ENCODE data around the gene PAM. TPM values are rescaled to one million over a fixed set of nuclear protein-coding genes. Genes with fewer than 3 reads are reported as not detected.

Gene PAM
- polyA plus RNA-seq, 1 donor (not counting 4 experiments of a cell fraction or from before 2014, with no cell fraction given), result 149 TPM

DNA sequence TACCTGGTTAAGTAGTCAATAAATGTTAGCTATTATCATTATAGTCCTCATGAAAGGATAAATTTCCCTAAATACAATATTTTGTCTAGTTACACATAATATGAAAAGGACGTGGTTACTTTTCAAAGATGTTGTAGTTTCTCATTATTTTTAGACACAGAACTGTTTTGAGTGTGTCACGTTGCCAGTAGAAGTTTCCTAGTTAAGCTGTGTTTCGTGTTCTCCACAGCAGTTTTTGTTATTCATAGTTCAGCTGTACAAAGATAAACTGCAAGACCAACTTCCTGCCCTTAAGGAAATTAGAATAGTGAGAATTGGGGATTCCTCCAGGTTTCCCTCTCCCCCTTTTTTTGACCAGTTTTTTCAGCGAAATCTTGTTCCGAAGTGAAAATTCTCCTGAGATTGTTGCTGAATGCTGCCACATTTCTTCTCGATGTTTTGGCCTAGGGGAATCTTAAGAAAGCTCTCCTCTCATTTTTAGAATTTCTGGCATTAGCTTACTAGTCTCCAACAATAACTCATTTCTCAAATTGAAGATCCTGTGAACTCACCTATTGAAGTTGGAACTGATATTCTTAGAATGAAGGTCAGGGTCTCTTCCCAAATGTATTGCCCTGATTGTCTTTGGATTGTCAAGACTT, 176.1 kb downstream of the PAM start:
- DNase-seq (ENCODE audit: low read depth, low spot score), result no peak
- no peak overlapping the region for H3K27ac ChIP-seq (ENCODE audit: control insufficient read depth, insufficient read depth, low read length)
- dilution Hi-C loops (cut with MboI; ENCODE audit: extremely low pct_ligation_motif_present, low sequenced_read_pairs), result no loop called here
- no peaks in the 10 kb centered on the region for H4K20me1 ChIP-seq (ENCODE audit: control insufficient read depth, extremely low read depth, insufficient read depth, low read length)
- H3K27me3 ChIP-seq (ENCODE audit: control insufficient read depth, extremely low read depth, insufficient read depth, low read length), result no peaks in the 10 kb centered on the region
- H3K9me3 ChIP-seq (ENCODE audit: control insufficient read depth, low read depth, low read length), result no peaks in the 10 kb centered on the region
- no peaks in the 10 kb centered on the region for H3K9me1 ChIP-seq (ENCODE audit: control insufficient read depth, extremely low read depth, insufficient read depth, low read length)
- H3K4me3 ChIP-seq (ENCODE audit: control insufficient read depth in 2 of 3, extremely low read depth in 1 of 3, insufficient read depth in 2 of 3, low read depth in 1 of 3, low read length in 3 of 3), result no peak overlapping the region
- FAIRE-seq, result no peak
- H3K4me1 ChIP-seq (ENCODE audit: control insufficient read depth, extremely low read depth, insufficient read depth, low read length), result no peaks in the 10 kb centered on the region
- H3K36me3 ChIP-seq (ENCODE audit: control insufficient read depth in 2 of 2, extremely low read depth in 1 of 2, insufficient read depth in 2 of 2, low read length in 2 of 2), result peaks cover 0 to 7% of the 10 kb centered on the region in 2 experiments
- no peaks in the 10 kb centered on the region for H3K79me2 ChIP-seq (ENCODE audit: control insufficient read depth, insufficient read depth, low read length)
- TF ChIP-seq, protein P1, sequence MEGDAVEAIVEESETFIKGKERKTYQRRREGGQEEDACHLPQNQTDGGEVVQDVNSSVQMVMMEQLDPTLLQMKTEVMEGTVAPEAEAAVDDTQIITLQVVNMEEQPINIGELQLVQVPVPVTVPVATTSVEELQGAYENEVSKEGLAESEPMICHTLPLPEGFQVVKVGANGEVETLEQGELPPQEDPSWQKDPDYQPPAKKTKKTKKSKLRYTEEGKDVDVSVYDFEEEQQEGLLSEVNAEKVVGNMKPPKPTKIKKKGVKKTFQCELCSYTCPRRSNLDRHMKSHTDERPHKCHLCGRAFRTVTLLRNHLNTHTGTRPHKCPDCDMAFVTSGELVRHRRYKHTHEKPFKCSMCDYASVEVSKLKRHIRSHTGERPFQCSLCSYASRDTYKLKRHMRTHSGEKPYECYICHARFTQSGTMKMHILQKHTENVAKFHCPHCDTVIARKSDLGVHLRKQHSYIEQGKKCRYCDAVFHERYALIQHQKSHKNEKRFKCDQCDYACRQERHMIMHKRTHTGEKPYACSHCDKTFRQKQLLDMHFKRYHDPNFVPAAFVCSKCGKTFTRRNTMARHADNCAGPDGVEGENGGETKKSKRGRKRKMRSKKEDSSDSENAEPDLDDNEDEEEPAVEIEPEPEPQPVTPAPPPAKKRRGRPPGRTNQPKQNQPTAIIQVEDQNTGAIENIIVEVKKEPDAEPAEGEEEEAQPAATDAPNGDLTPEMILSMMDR (optimal IDR thresholded peaks at IDR 0.05 in 1 of 3, IDR thresholded peaks at IDR 0.05 in 1 of 3, conservative IDR thresholded peaks at IDR 0.05 in 1 of 3; ENCODE audit: extremely low read depth in 1 of 3, insufficient read depth in 2 of 3, low read length in 3 of 3), result no peak
- no peak for TF ChIP-seq EZH2 (IDR thresholded peaks at IDR 0.05; ENCODE audit: low read length)
- no peak overlapping the region for H2AFZ ChIP-seq (ENCODE audit: control insufficient read depth, low read length)
- no peak overlapping the region for H3K9ac ChIP-seq (ENCODE audit: control insufficient read depth, extremely low read depth, insufficient read depth, low read length)
- no peak overlapping the region for H3K4me2 ChIP-seq (ENCODE audit: control insufficient read depth, extremely low read depth, insufficient read depth, low read depth, low read length)

DNA sequence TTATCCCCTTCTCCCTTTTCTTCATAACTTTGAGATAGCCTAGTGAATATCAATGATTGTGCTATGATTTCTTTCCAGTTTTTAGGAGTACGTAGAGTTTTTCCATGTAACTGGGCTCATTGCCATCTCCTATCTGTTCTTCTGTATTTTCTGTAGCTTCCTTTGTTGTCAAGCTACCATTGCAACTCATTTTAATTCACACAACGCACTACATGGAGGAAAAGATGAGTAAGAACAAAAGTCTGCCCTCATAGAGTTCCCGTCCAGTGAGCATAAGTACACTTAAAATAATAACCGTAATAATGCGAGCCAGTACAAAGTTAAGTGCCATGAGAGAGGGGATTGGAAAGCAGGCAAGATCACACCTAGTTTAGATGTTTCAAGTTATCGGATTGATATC, 177.7 kb downstream of the PAM start:
- dilution Hi-C loops (cut with MboI; ENCODE audit: extremely low pct_ligation_motif_present, low sequenced_read_pairs), result no loop called here
- H3K9me3 ChIP-seq (ENCODE audit: control insufficient read depth, low read depth, low read length), result no peaks in the 10 kb centered on the region
- H3K36me3 ChIP-seq (ENCODE audit: control insufficient read depth in 2 of 2, extremely low read depth in 1 of 2, insufficient read depth in 2 of 2, low read length in 2 of 2), result peaks cover 0 to 3% of the 10 kb centered on the region in 2 experiments
- TF ChIP-seq, protein P1 (optimal IDR thresholded peaks at IDR 0.05 in 1 of 3, IDR thresholded peaks at IDR 0.05 in 1 of 3, conservative IDR thresholded peaks at IDR 0.05 in 1 of 3; ENCODE audit: extremely low read depth in 1 of 3, insufficient read depth in 2 of 3, low read length in 3 of 3), result no peak
- no peak for TF ChIP-seq EZH2 (IDR thresholded peaks at IDR 0.05; ENCODE audit: low read length)
- H3K27me3 ChIP-seq (ENCODE audit: control insufficient read depth, extremely low read depth, insufficient read depth, low read length), result no peaks in the 10 kb centered on the region
- H3K9me1 ChIP-seq (ENCODE audit: control insufficient read depth, extremely low read depth, insufficient read depth, low read length), result no peaks in the 10 kb centered on the region
- no peak overlapping the region for H3K27ac ChIP-seq (ENCODE audit: control insufficient read depth, insufficient read depth, low read length)
- H3K4me3 ChIP-seq (ENCODE audit: control insufficient read depth in 2 of 3, extremely low read depth in 1 of 3, insufficient read depth in 2 of 3, low read depth in 1 of 3, low read length in 3 of 3), result no peak overlapping the region
- no peaks in the 10 kb centered on the region for H3K79me2 ChIP-seq (ENCODE audit: control insufficient read depth, insufficient read depth, low read length)
- FAIRE-seq (no peak), DNase-seq (ENCODE audit: low read depth, low spot score) (no peak)
- H3K4me1 ChIP-seq (ENCODE audit: control insufficient read depth, extremely low read depth, insufficient read depth, low read length), result no peaks in the 10 kb centered on the region
- no peak overlapping the region for H3K4me2 ChIP-seq (ENCODE audit: control insufficient read depth, extremely low read depth, insufficient read depth, low read depth, low read length)
- no peak overlapping the region for H2AFZ ChIP-seq (ENCODE audit: control insufficient read depth, low read length)
- no peaks in the 10 kb centered on the region for H4K20me1 ChIP-seq (ENCODE audit: control insufficient read depth, extremely low read depth, insufficient read depth, low read length)
- no peak overlapping the region for H3K9ac ChIP-seq (ENCODE audit: control insufficient read depth, extremely low read depth, insufficient read depth, low read length)
